Loucy (cell line): ENCODE measurements around the gene CMTM8.

Experiments
- H2AFZ ChIP-seq: fragments of 200-600 bp; sonication (generic); 2 replicates; pipeline ENCODE4 v1.6.0; 2016; ENCODE audit warnings: antibody characterized with exemption, mild to moderate bottlenecking, low read length, moderate library complexity
- H3F3A ChIP-seq: fragments of 200-600 bp; 2 replicates; pipeline ENCODE4 v1.6.0; 2016; ENCODE audit warnings: antibody characterized with exemption, low read depth, mild to moderate bottlenecking
- H3K27me3 ChIP-seq: fragments of 200-600 bp; sonication (generic); 2 replicates; pipeline ENCODE4 v1.6.1; 2014; ENCODE audit warnings: low read length, mild to moderate bottlenecking; ENCODE audit not compliant: insufficient read depth, poor library complexity, severe bottlenecking
- H3K36me3 ChIP-seq: fragments of 200-600 bp; sonication (generic); 2 replicates; pipeline ENCODE4 v1.6.1; 2016; ENCODE audit warnings: low read length; ENCODE audit not compliant: insufficient read depth
- H3K4me1 ChIP-seq: fragments of 200-600 bp; sonication (generic); 2 replicates; pipeline ENCODE4 v1.5.1; 2014; ENCODE audit warnings: low read length, mild to moderate bottlenecking; ENCODE audit not compliant: insufficient read depth, poor library complexity, severe bottlenecking
- H3K4me2 ChIP-seq: fragments of 200-600 bp; sonication (generic); 2 replicates; pipeline ENCODE4 v1.6.0; 2014; ENCODE audit warnings: antibody characterized with exemption, low read length, low read depth, mild to moderate bottlenecking; ENCODE audit not compliant: poor library complexity, severe bottlenecking
- H3K4me3 ChIP-seq: fragments of 200-600 bp; sonication (generic); 2 replicates; pipeline ENCODE4 v1.5.1; 2014; ENCODE audit warnings: low read length, mild to moderate bottlenecking, mixed read lengths; ENCODE audit not compliant: poor library complexity, severe bottlenecking
- H3K79me2 ChIP-seq: fragments of 200-600 bp; sonication (generic); 2 replicates; pipeline ENCODE4 v1.6.1; 2014; ENCODE audit warnings: low read length; ENCODE audit not compliant: insufficient read depth
- H3K9ac ChIP-seq: fragments of 200-600 bp; sonication (generic); 2 replicates; pipeline ENCODE4 v1.6.0; 2014; ENCODE audit warnings: mild to moderate bottlenecking, low read depth, low read length, moderate library complexity; ENCODE audit not compliant: poor library complexity, severe bottlenecking
- H3K9me2 ChIP-seq: fragments of 200-600 bp; sonication (generic); replicated peaks from 2 replicates; pipeline ENCODE4 v1.6.1; 2016; ENCODE audit warnings: low read depth, low read length, mixed read lengths
- H3K9me3 ChIP-seq: fragments of 200-600 bp; sonication (generic); 2 replicates; pipeline ENCODE4 v1.6.1; 2014; ENCODE audit warnings: mild to moderate bottlenecking, antibody characterized with exemption, low read length, low read depth; ENCODE audit not compliant: insufficient read depth
- H4K20me1 ChIP-seq: fragments of 200-600 bp; sonication (generic); 2 replicates; pipeline ENCODE4 v1.6.0; 2014; ENCODE audit warnings: antibody characterized with exemption, low read length, mild to moderate bottlenecking; ENCODE audit not compliant: insufficient read depth, poor library complexity, severe bottlenecking
- EZH2phosphoT487 ChIP-seq: fragments of 200-600 bp; IDR thresholded peaks from 2 replicates; pipeline ENCODE4 v1.6.1; 2018; ENCODE audit warnings: antibody characterized with exemption, mild to moderate bottlenecking, moderate library complexity, borderline replicate concordance
- TF ChIP-seq, protein P1 (sequence below): fragments of 200-600 bp; sonication (generic); conservative IDR thresholded peaks from 2 replicates; pipeline ENCODE4 v1.5.1; 2014; ENCODE audit warnings: mild to moderate bottlenecking, antibody characterized with exemption, low read length

Gene CMTM8

DNA sequence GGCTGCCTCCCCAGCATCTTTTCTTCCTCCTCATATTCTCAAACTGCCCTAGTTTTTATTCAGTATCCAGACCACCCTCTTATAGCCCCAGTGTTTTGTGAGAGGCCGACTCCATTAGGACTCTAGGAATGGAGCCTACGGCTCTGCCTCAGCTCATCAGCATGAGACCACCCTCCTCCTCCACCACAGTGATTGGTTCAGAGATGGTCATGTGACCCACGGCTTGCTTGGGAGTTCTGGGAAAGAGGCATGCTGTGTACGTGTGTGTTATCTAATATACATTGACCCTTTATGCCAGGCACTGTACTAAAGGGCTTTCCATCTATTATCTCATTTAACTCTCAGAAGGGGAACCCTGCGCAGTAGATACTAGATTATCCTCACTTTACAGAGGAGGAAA is 135.4 kb downstream of the CMTM8 start:
- H4K20me1 ChIP-seq, result no peaks in the 10 kb centered on the region

DNA sequence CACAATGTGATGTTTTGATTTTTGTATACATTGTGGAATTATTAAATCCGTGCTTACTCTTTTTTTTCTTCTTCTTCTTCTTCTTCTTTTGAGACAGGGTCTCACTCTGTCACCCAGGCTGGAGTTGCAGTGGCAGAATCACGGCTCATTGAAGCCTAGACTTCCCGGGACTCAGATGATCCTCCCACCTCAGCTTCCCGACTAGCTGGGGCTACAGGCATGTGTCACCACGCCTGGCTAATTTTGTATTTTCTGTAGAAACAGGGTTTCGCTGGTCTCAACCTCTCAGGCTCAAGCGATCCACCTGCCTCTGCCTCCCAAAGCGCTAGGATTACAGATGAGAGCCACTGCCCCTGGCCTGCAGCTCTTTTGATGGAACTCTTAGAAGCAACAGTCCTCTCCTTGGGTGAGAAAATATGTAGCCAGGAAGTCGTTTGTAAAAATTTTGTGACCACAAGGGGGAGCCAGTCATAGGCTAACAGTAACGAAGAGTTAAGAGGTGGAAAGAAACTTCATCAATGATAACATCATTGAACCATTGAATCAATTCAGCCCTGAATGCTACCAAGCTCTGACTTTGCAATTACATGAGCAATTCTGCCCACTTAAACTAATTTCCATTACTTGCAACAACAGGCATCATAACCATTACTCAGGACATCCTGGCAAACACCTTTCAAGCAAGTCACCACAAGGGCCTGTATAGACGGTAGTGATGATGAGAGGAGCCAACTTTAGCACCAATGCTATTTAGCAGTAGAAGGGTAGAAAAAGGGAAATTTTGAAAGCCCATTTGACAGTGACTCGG is 136.5 kb downstream of the CMTM8 start:
- Histone ChIP-seq H3K79me2 (no peaks in the 10 kb centered on the region), H3K9ac (no peak overlapping the region), H3K4me3 (no peak overlapping the region), H3K9me3 (no peaks in the 10 kb centered on the region), H4K20me1 (no peaks in the 10 kb centered on the region), H3K4me1 (no peaks in the 10 kb centered on the region), H3K4me2 (no peak overlapping the region), H3F3A (no peaks in the 10 kb centered on the region), H3K36me3 (no peaks in the 10 kb centered on the region), H3K27me3 (no peaks in the 10 kb centered on the region), H2AFZ (no peak overlapping the region), H3K9me2 (no peaks in the 10 kb centered on the region)
- TF ChIP-seq, protein P1, sequence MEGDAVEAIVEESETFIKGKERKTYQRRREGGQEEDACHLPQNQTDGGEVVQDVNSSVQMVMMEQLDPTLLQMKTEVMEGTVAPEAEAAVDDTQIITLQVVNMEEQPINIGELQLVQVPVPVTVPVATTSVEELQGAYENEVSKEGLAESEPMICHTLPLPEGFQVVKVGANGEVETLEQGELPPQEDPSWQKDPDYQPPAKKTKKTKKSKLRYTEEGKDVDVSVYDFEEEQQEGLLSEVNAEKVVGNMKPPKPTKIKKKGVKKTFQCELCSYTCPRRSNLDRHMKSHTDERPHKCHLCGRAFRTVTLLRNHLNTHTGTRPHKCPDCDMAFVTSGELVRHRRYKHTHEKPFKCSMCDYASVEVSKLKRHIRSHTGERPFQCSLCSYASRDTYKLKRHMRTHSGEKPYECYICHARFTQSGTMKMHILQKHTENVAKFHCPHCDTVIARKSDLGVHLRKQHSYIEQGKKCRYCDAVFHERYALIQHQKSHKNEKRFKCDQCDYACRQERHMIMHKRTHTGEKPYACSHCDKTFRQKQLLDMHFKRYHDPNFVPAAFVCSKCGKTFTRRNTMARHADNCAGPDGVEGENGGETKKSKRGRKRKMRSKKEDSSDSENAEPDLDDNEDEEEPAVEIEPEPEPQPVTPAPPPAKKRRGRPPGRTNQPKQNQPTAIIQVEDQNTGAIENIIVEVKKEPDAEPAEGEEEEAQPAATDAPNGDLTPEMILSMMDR, result peak; percentile 79
- no peak for TF ChIP-seq EZH2phosphoT487

More for the DNA sequence above, 135.4 kb downstream of the CMTM8 start:
- H3K79me2 ChIP-seq, result no peaks in the 10 kb centered on the region
- H3K27me3 ChIP-seq, result no peaks in the 10 kb centered on the region
- TF ChIP-seq, protein P1, result no peak
- no peak for TF ChIP-seq EZH2phosphoT487
- no peaks in the 10 kb centered on the region for H3K36me3 ChIP-seq
- H3K9me2 ChIP-seq, result no peaks in the 10 kb centered on the region
- H3K4me2 ChIP-seq, result no peak overlapping the region
- H3K9ac ChIP-seq, result no peak overlapping the region
- no peak overlapping the region for H3K4me3 ChIP-seq
- no peak overlapping the region for H2AFZ ChIP-seq
- no peaks in the 10 kb centered on the region for H3K4me1 ChIP-seq
- no peaks in the 10 kb centered on the region for H3K9me3 ChIP-seq
- no peaks in the 10 kb centered on the region for H3F3A ChIP-seq

DNA sequence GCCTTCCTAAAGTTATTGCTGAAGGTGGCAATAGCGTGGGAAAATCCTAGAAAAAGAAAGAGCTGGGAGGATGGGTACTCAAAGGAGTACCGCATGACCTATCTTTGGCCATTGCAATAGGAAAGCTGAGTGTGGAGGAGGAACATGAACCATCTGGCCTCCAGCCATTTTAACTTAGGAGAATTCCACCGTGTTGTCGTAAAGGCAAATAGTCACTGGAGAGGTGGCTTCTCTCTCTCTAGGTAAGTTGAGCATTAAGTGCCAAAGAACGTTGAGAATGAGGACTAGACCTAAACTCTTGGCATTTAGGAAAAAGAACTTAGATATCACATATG is 137.1 kb downstream of the CMTM8 start:
- H3K4me2 ChIP-seq, result no peak overlapping the region
- H2AFZ ChIP-seq, result no peak overlapping the region
- no peaks in the 10 kb centered on the region for H3K9me2 ChIP-seq
- no peaks in the 10 kb centered on the region for H3K36me3 ChIP-seq
- H3K9ac ChIP-seq, result no peak overlapping the region
- H3F3A ChIP-seq, result no peaks in the 10 kb centered on the region
- no peaks in the 10 kb centered on the region for H3K9me3 ChIP-seq
- H3K4me1 ChIP-seq, result no peaks in the 10 kb centered on the region
- no peak overlapping the region for H3K4me3 ChIP-seq
- no peaks in the 10 kb centered on the region for H4K20me1 ChIP-seq
- H3K79me2 ChIP-seq, result no peaks in the 10 kb centered on the region
- H3K27me3 ChIP-seq, result no peaks in the 10 kb centered on the region
- TF ChIP-seq EZH2phosphoT487, result no peak
- TF ChIP-seq, protein P1, result no peak
